Esophagus mucosa (tissue), 1 donor: Measurements from ENCODE around the gene TCFL5. TPM values are rescaled to one million over a fixed set of nuclear protein-coding genes. Genes with fewer than 3 reads are reported as not detected.

ENCODE experiments used
- ATAC-seq: fragments of 200-7000 bp; cut with Tn5 transposase; one replicate; pipeline ENCODE4 v1.9.1; 2020
- total RNA-seq: library from RNA; stranded (reverse); gene quantifications from one replicate; pipeline ENCODE4 v1.2.4, GENCODE V29; 2023
- donor health status: DM: yes; HTN: yes; CAD: no.

The TCFL5 gene
- total RNA-seq, 1 donor from 2014 or later: 5.0 TPM

DNA sequence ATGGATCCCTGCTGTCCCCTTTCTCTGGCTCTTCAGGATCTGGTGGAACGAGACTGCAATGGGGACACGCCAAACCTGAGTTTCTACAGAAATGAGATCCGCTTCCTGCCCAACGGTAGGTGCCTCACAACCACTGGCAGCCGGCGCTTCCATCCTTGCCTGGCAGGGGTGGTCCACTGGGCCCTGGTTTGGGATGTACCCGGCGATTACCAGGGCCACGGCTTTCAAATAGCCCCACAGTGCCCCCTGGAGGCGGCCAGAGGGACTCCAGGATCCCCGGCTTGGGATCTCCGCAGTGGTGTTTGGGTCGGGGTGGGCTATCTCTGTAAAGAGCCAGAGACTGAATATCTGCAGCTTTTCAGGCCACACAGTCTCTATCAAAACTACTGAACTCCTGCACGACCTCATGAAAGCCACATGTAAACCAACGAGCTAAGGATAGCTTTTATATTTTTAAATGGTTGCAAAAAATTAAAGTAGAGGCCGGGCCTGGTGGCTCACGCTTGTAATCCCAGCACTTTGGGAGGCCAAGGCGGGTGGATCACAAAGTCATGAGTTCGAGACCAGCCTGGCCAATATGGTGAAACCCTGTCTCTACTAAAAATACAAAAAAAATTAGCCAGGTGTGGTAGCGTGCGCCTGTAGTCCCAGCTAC lies 53.3 kb downstream of the TCFL5 start:
- peak; percentile 30 for ATAC-seq

GRCh38 chr20:62807444-62808210 lies 54.0 kb downstream of the TCFL5 start:
- ATAC-seq: no peak

GRCh38 chr20:62806383-62807050 lies 55.1 kb downstream of the TCFL5 start:
- no peak for ATAC-seq

GRCh38 chr20:62805711-62806382 lies 55.8 kb downstream of the TCFL5 start:
- peak; percentile 5 for ATAC-seq

DNA sequence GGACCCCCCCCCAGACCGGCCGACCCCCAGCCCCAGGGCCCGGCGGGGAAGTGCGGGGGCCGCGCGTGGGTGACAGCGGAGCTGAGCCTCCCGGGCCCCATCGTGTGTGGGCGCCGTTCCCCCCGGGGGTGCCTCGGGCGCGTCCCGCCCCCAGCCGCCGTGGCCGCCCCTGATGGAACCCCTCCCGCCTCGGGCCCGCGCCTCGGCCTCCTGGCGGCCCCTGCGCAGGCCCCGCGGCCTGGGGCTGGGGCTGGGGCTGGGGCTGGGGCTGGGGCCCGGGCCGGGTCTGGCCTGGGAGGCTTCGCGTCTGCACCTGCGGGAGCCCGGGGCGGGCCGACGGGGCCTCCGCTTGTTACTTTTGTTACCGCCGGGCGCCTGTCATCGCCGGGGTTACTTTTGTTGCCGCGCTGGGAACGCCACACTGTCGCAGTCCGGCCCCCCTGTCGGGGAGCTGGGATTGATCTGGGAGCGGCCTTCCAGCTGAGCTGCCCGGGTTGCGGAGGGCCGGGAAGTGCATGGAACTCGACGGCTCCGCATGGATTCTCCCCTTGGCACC lies 56.4 kb downstream of the TCFL5 start:
- peak; percentile 15 for ATAC-seq

- peak; percentile 11 for ATAC-seq
These were observed 56.9 kb downstream of the TCFL5 start, which contains the start of gene OGFR for GRCh38 chr20:62804627-62805154. TSS of gene OGFR (plus strand) at chr20:62804835. CDS start at chr20:62804860, 25 bp downstream.

- ATAC-seq: no peak
These were observed 57.5 kb downstream of the TCFL5 start for GRCh38 chr20:62804021-62804626.

- no peak for ATAC-seq
These were observed 59.5 kb downstream of the TCFL5 start for GRCh38 chr20:62802026-62802712.

GRCh38 chr20:62801284-62802010 lies 60.2 kb downstream of the TCFL5 start:
- ATAC-seq: no peak

- ATAC-seq: no peak
These were observed 61.0 kb downstream of the TCFL5 start for GRCh38 chr20:62800314-62801259.

DNA sequence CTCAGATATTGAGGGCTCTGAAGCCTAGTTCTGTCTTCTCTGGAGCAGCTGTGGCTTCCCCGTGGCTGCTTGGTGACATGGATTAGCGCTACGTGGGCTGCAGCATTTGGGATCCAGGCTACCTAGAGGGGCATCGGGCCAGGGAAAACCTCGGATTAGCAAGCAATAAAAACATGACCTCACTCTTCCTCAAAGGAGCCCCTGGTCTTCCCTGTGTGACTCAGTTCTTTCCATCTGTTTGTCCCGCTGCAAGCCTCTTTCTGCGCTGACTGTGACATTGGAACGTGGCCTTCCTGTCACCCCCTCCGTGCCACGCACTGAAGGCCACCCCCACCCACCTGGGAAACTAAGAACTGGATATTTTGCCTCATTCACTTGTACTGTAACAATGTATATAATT lies 61.7 kb downstream of the TCFL5 start:
- ATAC-seq: no peak

DNA sequence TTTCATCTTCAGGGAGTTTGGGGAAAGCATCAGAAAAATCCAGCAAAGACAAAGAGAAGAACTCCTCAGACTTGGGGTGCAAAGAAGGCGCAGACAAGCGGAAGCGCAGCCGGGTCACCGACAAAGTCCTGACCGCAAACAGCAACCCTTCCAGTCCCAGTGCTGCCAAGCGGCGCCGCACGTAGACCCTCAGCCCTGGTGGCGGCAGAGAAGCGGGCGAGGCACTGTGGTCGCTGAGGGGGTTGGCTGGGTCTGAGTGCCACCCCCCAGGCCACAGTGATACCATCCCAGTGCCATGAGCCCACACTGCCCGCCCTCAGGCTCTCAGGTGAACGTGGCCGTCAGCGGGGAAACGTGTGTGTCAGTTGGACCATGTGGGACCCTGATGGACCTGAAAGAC lies 62.2 kb downstream of the TCFL5 start:
- no peak for ATAC-seq

- ATAC-seq: no peak
These were observed 62.6 kb downstream of the TCFL5 start for GRCh38 chr20:62799036-62799435.

DNA sequence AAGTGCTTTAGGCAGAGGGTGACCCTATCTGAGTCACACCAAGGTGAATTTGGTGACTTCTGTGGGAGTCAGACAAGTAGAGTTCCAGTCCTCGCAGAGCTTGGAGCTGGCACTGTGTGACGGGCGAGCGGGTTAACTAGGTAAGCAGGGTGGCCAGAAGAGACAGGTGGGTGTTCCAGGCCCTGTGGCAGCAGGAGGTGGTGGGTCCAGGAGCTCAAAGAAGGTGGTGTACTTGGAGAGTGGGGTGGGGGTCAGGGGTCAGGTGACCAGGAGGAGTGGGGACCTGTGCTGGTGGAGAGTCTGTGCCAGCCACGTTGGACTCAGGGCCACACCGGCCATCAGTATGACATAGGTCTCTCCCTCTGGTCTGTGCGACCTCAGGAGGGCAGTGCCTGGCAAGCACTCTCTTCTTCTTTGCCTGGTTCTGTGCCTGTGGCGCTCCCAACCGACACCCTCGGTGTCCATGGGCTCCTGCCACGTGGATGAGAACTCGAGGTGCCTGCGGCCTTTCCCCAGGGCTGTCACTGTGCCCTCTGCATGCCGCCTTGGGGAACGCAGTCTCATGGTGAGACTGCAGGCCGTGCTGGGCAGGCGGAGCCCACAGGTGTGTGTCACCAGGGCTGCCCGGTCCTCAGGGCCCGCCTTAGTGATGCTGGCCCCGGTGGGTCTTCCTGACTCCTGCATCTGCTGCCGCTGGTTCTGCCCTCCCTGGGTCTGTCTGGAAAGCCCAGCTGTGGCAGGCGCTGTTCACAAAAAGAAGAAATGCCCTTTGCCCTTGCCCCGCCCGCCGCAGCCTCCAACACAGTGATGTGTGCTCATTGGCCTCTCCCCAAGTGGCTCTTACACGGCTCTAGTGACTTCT lies 63.7 kb downstream of the TCFL5 start:
- ATAC-seq: no peak

- no peak for ATAC-seq
These were observed 64.7 kb downstream of the TCFL5 start for GRCh38 chr20:62796699-62797491.

- ATAC-seq: no peak
These were observed 66.4 kb downstream of the TCFL5 start for GRCh38 chr20:62795023-62795761.
